ENCODE measurements around the gene GTF2F1. TPM values are rescaled to one million over a fixed set of nuclear protein-coding genes. Genes with fewer than 3 reads are reported as not detected.

GTF2F1 gene
- 46.2 and 107 TPM in 2 replicates for total RNA-seq

DNA sequence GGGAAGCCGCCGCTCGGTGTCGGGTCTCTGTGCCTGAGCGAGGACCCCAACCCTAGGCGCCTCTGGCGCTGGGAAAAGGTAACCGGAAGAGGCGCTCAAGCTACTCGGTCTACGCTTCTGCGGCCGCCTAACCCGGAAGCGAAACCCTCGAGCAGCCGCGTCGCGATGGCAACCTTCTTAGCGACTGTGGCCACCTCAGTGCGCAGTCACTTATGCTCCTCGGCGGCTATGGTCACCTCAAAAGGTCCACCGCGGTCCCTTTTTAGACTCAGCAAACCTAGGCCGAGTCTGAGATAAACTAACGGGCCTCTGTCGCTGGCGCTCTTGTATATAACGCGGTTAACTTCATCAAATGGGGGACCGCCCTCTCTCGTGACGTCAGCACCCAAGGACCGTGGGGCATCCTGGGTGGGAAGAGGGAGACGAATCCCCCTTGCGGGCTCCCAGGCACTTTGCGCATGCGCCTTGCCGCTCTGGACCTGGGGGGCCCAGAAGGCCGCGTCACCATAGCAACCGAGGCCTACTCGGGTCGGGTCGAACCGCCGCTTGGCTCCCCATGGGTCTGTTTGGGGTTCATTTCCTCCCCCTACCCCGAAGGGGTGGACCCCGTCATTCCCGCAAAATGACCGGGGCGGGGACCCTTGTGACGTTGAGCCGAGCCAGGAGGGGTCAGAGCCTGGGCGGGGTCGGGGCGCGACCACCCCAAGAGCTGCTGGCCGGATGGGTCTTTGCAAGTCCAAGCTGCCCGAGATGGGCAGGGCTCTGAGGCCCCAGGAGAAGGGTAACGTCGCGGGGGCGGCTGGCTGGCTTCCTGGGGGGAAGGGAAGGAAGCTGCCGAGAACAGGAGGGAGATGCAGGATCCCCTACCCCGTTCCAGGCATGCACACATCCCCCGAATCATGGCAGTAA, at the start of gene GTF2F1:
GTF2F1 (minus strand) TSS at position 91 of the 909 bp plus-strand sequence. CDS start 169 bp downstream, outside the sequence.

GRCh38 chr19:6433663-6434062, 40.7 kb upstream of the GTF2F1 start, which contains the start of gene SLC25A41:
SLC25A41 (minus strand) TSS chr19:6433763; CDS start chr19:6433693, 70 bp downstream.

GRCh38 chr19:6424195-6424938, 31.4 kb upstream of the GTF2F1 start, which contains the start of gene KHSRP:
KHSRP (minus strand) TSS chr19:6424811; CDS start chr19:6424701, 110 bp downstream.

GRCh38 chr19:6375411-6376010, 17.5 kb downstream of the GTF2F1 start, which contains the start of gene PSPN:
PSPN (minus strand) TSS chr19:6375933; CDS start chr19:6375849, 84 bp downstream.

DNA sequence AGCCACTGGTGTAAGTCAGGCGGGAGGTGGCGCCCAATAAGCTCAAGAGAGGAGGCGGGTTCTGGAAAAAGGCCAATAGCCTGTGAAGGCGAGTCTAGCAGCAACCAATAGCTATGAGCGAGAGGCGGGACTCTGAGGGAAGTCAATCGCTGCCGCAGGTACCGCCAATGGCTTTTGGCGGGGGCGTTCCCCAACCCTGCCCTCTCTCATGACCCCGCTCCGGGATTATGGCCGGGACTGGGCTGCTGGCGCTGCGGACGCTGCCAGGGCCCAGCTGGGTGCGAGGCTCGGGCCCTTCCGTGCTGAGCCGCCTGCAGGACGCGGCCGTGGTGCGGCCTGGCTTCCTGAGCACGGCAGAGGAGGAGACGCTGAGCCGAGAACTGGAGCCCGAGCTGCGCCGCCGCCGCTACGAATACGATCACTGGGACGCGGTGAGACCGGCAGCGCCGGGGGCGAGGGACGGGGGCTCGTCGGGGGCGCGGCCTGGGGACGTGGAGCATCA, 20.3 kb downstream of the GTF2F1 start, which contains the start of gene ALKBH7:
ALKBH7 (plus strand) TSS at position 201 of the 502 bp plus-strand sequence; CDS start at position 228, 27 bp downstream.

DNA sequence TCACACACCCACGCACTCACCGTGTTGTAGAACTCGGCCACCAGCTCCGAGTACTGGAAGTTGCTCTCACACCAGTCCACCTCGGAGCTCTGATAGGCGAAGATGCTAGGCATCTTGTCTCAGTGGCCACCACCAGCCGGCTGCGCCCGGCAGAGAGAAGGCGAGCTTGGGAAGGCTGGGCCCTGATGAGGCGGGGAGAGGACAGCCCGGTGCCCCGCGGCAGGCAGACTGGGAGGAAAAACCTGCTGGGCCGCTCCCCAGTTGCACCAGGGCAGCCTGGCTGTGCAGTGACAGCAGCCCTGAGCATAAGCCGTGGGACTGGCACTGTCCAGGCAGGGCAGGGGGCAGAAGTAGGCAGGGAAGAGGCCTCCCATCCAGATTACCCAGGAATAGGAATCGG, 59.5 kb downstream of the GTF2F1 start, which contains the start of gene ACER1:
ACER1 (minus strand) TSS at position 174 of the 400 bp plus-strand sequence; CDS start at position 113, 61 bp downstream.

Small RNA genes lying within 50 kb of the gene (small RNA-seq; reads per million reads assigned to genes)
- gene MIR6790 (ENCODE audit: low replicate concordance) (not detected), gene MIR6885 (ENCODE audit: low replicate concordance) (0.23 reads per million)

Other genes starting within 250 kb of the GTF2F1 start
- gene MLLT1, start 113.2 kb downstream of the GTF2F1 start, total RNA-seq, result 14.6 and 18.6 TPM in 2 replicates
- gene ACER1, start 59.6 kb downstream of the GTF2F1 start, total RNA-seq, result not detected in 2 replicates
- 67.3 and 84.5 TPM in 2 replicates for gene CLPP, start 31.6 kb downstream of the GTF2F1 start, total RNA-seq
- 31.1 and 45.7 TPM in 2 replicates for gene ALKBH7, start 20.4 kb downstream of the GTF2F1 start, total RNA-seq
- 0.43 and 0.88 TPM in 2 replicates for gene PSPN, start 17.2 kb downstream of the GTF2F1 start, total RNA-seq
- gene KHSRP, start 31.6 kb upstream of the GTF2F1 start, total RNA-seq, result 81.2 and 189 TPM in 2 replicates
- under 0.01 TPM in 1 of 2 replicates, not detected in the other for gene SLC25A41, start 40.6 kb upstream of the GTF2F1 start, total RNA-seq
- 16.3 and 35.7 TPM in 2 replicates for gene SLC25A23, start 66.6 kb upstream of the GTF2F1 start, total RNA-seq
- not detected in 2 replicates for gene CRB3, start 71.1 kb upstream of the GTF2F1 start, total RNA-seq
- not detected in 2 replicates for gene DENND1C, start 88.6 kb upstream of the GTF2F1 start, total RNA-seq
- not detected in 2 replicates for gene TUBB4A, start 109.1 kb upstream of the GTF2F1 start, total RNA-seq
- 0.29 TPM in 1 of 2 replicates, not detected in the other for gene TNFSF9, start 137.9 kb upstream of the GTF2F1 start, total RNA-seq
- gene CD70, start 198.0 kb upstream of the GTF2F1 start, total RNA-seq, result 0.29 TPM in 1 of 2 replicates, not detected in the other